ENCODE data around the gene PCSK4. TPM values are rescaled to one million over a fixed set of nuclear protein-coding genes. Genes with fewer than 3 reads are reported as not detected.

Gene PCSK4
- total and polyA plus RNA-seq, 2 of the 4 experiments (the other 2 are of a cell fraction) = 0.72 to 1.7 TPM

- no peak overlapping the region for H2BK15ac ChIP-seq (ENCODE audit: low read depth, low read length)
- H3K18ac ChIP-seq (ENCODE audit: low read depth, low read length) = no peak overlapping the region
- peak overlapping the region; percentile 42 for H2AK9ac ChIP-seq (replicated peaks; ENCODE audit: low read depth, low read length, poor library complexity)
- no peak overlapping the region for H4K91ac ChIP-seq (ENCODE audit: insufficient read depth, low read depth, low read length)
- no peaks in the 10 kb centered on the region for H3K4me1 ChIP-seq (ENCODE audit: control insufficient read depth, insufficient read depth, low read length)
- H3K14ac ChIP-seq (replicated peaks; ENCODE audit: low read depth, low read length) = no peak overlapping the region
- intact Hi-C loops (cut with micrococcal nuclease) = no loop called here
- DNase-seq (no peak), ATAC-seq (ENCODE audit: low read depth) (no peak)
- H3K9me1 ChIP-seq (ENCODE audit: insufficient read depth, low read length) = no peaks in the 10 kb centered on the region
- H3K4me3 ChIP-seq (ENCODE audit: insufficient read depth, low read depth, low read length) = no peak overlapping the region
- H3K4me2 ChIP-seq (ENCODE audit: low read depth, low read length) = no peak overlapping the region
- no TSS peak for BruUV-seq (replicated peaks)
- H2AFZ ChIP-seq (replicated peaks; ENCODE audit: low read length, poor library complexity) = peak overlapping the region; percentile 43
- no peak overlapping the region for H3K9ac ChIP-seq (ENCODE audit: low read depth, low read length)
- no peak overlapping the region for H2BK120ac ChIP-seq (ENCODE audit: low read depth, low read length)
- dilution Hi-C loops (cut with HindIII; ENCODE audit: low sequenced_read_pairs, unreplicated experiment) = no loop called here
- H4K20me1 ChIP-seq (ENCODE audit: insufficient read depth, low read length) = peaks cover 57% of the 10 kb centered on the region
- H3K4ac ChIP-seq (ENCODE audit: low read depth, low read length) = no peak overlapping the region
- no peak for TF ChIP-seq MAZ (IDR thresholded peaks at IDR 0.05; ENCODE audit: borderline replicate concordance, low read depth, low read length)
- TF ChIP-seq RAD21 (IDR thresholded peaks at IDR 0.05; ENCODE audit: low read length) = no peak
- TF ChIP-seq SMC3 (IDR thresholded peaks at IDR 0.05; ENCODE audit: low read depth, low read length) = no peak
- no peak for TF ChIP-seq CHD1 (IDR thresholded peaks at IDR 0.05; ENCODE audit: low read depth, low read length)
- no peak for TF ChIP-seq BHLHE40 (IDR thresholded peaks at IDR 0.05; ENCODE audit: low read depth, low read length)
- no peak for TF ChIP-seq CEBPB (IDR thresholded peaks at IDR 0.05; ENCODE audit: low read depth, low read length)
- no peak for TF ChIP-seq NFE2L2 (IDR thresholded peaks at IDR 0.05; ENCODE audit: low read depth, low read length)
- no peak for TF ChIP-seq MXI1 (IDR thresholded peaks at IDR 0.05; ENCODE audit: borderline replicate concordance, low read depth, low read length)
- TF ChIP-seq POLR2A (IDR thresholded peaks at IDR 0.05; ENCODE audit: low read depth, low read length) = no peak
- TF ChIP-seq, protein P1, sequence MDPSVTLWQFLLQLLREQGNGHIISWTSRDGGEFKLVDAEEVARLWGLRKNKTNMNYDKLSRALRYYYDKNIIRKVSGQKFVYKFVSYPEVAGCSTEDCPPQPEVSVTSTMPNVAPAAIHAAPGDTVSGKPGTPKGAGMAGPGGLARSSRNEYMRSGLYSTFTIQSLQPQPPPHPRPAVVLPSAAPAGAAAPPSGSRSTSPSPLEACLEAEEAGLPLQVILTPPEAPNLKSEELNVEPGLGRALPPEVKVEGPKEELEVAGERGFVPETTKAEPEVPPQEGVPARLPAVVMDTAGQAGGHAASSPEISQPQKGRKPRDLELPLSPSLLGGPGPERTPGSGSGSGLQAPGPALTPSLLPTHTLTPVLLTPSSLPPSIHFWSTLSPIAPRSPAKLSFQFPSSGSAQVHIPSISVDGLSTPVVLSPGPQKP (IDR thresholded peaks at IDR 0.05; ENCODE audit: borderline replicate concordance, low read depth, low read length) = no peak
- TF ChIP-seq, protein P2, sequence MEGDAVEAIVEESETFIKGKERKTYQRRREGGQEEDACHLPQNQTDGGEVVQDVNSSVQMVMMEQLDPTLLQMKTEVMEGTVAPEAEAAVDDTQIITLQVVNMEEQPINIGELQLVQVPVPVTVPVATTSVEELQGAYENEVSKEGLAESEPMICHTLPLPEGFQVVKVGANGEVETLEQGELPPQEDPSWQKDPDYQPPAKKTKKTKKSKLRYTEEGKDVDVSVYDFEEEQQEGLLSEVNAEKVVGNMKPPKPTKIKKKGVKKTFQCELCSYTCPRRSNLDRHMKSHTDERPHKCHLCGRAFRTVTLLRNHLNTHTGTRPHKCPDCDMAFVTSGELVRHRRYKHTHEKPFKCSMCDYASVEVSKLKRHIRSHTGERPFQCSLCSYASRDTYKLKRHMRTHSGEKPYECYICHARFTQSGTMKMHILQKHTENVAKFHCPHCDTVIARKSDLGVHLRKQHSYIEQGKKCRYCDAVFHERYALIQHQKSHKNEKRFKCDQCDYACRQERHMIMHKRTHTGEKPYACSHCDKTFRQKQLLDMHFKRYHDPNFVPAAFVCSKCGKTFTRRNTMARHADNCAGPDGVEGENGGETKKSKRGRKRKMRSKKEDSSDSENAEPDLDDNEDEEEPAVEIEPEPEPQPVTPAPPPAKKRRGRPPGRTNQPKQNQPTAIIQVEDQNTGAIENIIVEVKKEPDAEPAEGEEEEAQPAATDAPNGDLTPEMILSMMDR (conservative IDR thresholded peaks at IDR 0.05; ENCODE audit: low read depth, low read length) = no peak
- TF ChIP-seq RFX5 (IDR thresholded peaks at IDR 0.05; ENCODE audit: low read depth, low read length) = no peak
- TF ChIP-seq FOS (IDR thresholded peaks at IDR 0.05; ENCODE audit: low read depth, low read length) = no peak
- no peak for TF ChIP-seq MAFK (IDR thresholded peaks at IDR 0.05; ENCODE audit: low read depth, low read length)
- H3K56ac ChIP-seq (ENCODE audit: extremely low read depth, insufficient read depth, low read length) = no peak overlapping the region
- H3K23ac ChIP-seq (ENCODE audit: low read depth, low read length) = no peak overlapping the region
- H3K36me3 ChIP-seq (ENCODE audit: control insufficient read depth, insufficient read depth, low read length) = no peaks in the 10 kb centered on the region
- in situ Hi-C loops (cut with MboI; ENCODE audit: low sequenced_read_pairs) = no loop called here
- H3K79me1 ChIP-seq (ENCODE audit: low read depth in 1 of 2, low read length in 2 of 2) = no peaks in the 10 kb centered on the region
- H4K8ac ChIP-seq (ENCODE audit: low read depth in 2 of 2, low read length in 2 of 2) = no peak overlapping the region
- H3K27ac ChIP-seq (ENCODE audit: insufficient read depth, low read length) = no peak overlapping the region
- H3K27me3 ChIP-seq (ENCODE audit: control insufficient read depth, insufficient read depth, low read length) = peaks cover 73% of the 10 kb centered on the region
- H4K5ac ChIP-seq (ENCODE audit: low read depth, low read length) = no peak overlapping the region
- no peaks in the 10 kb centered on the region for H3K9me3 ChIP-seq (ENCODE audit: control insufficient read depth, insufficient read depth, low read length)
- H2BK5ac ChIP-seq (ENCODE audit: low read depth, low read length, poor library complexity, severe bottlenecking) = no peak overlapping the region
- POLR2A ChIA-PET (ENCODE audit: unreplicated experiment) = no interaction called here
- H2AK5ac ChIP-seq (ENCODE audit: low read depth, low read length) = no peak overlapping the region
- WGBS, 2 experiments (ENCODE audit: extremely low coverage in 2 of 2, insufficient read length in 1 of 2) = 55% methylated on average over 9 of the region's 30 CpGs; no CpG with 5 or more reads in 1 of the 2 experiments
- H2BK20ac ChIP-seq (ENCODE audit: low read depth, low read length) = no peak overlapping the region
- CTCF ChIA-PET = interaction anchor here (0.6 to 0.7 kb wide), 2 partner anchors 32 to 413 kb away, joined by 3 read pairs; partner anchors contain the start of gene ABCA7
These were observed 37.2 kb downstream of the PCSK4 start for GRCh38 chr19:1452802-1453524.

All from IMR-90 (cell line).